ENCODE measurements around the gene ANO6.
"Not testable (repeated sequence)": the region's sequence is repeated elsewhere in the genome, so short reads cannot be mapped to it uniquely, and the experiment has no call there.

ANO6 gene

GRCh38 chr12:45215419-45216229 is at the start of gene ANO6:
Gene ANO6 (plus strand): TSS chr12:45216095. CDS start chr12:45216322, 227 bp downstream.
- no peak for FAIRE-seq

GRCh38 chr12:45168976-45169375 is 46.9 kb upstream of the ANO6 start:
- FAIRE-seq, result no peak

DNA sequence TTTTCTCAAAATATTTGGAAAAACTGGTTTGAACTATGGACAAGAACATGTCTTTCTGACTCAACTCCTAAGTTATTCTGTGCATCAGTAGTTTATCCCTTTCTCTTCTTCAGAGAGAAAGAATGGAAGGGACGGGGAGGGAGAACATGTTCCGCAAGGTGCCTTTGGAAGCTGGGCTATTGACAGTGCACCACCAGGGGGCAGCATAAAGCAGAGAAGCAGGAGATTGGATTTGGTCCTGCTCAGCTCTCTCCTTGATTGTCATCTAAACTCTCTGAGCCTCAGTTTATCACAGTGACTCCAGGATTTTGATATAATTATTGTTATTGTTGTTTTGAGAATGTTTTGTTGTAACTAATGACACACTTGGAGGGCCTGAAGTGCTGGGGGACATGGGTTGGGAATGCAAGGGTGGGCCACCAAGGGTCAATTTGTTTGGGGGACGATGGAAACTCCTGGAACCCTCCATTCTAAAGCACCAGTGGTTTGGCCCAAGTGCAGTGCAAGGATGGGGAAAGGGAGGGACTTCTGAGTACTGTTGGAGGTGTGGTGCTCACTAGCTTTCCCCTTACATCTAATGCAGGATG is 45.3 kb upstream of the ANO6 start:
- no peak for FAIRE-seq

DNA sequence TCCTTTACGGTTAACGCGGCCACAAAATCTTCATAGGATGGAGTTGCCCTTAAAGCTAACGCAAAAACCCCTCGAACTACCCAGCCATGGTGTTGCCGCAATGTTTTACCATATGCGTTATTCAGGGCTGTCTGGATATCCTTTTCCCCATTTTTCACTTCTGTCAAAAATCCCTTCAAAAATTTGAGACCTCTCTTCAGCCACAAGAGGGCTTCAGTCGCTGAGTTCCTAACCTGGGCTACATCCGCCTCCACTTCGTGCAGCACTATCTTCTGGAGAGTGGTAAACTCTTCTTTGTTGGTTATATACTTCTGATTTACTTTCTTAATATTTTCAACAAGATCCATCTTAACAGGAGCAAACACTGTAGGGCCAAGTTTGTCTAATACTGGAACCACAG is 42.6 kb upstream of the ANO6 start:
- not testable (repeated sequence) for FAIRE-seq

GRCh38 chr12:45174595-45174994 is 41.3 kb upstream of the ANO6 start:
- no peak for FAIRE-seq

DNA sequence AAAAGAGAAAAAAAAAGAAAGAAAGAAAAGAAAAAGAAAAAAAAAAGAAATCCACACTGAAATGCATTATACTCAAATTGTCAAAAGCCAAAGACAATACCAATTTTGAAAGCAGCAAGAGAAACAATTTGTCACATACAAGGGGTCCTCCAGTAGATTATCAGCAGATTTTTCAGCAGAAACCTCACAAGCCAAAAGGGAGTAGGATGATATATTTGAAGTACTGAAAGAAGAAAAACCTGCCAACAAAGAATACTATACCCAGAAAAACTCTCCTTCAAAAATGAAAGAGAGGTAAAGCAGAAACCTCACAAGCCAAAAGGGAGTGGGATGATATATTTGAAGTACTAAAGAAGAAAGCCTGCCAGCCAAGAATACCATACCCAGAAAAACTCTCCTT is 37.1 kb upstream of the ANO6 start:
- no peak for FAIRE-seq

- FAIRE-seq, result no peak
Measured at GRCh38 chr12:45182511-45182910, 33.4 kb upstream of the ANO6 start.

- FAIRE-seq, result no peak
Measured at GRCh38 chr12:45183246-45183645, 32.6 kb upstream of the ANO6 start.

GRCh38 chr12:45184147-45184963 is 31.5 kb upstream of the ANO6 start:
- FAIRE-seq, result no peak

GRCh38 chr12:45186762-45187161 is 29.1 kb upstream of the ANO6 start:
- no peak for FAIRE-seq

- no peak for FAIRE-seq
Measured at GRCh38 chr12:45189766-45190403, 26.0 kb upstream of the ANO6 start.

GRCh38 chr12:45191239-45191638 is 24.7 kb upstream of the ANO6 start:
- no peak for FAIRE-seq

- FAIRE-seq, result no peak
Measured at GRCh38 chr12:45192707-45193106, 23.2 kb upstream of the ANO6 start.

GRCh38 chr12:45200491-45201043 is 15.3 kb upstream of the ANO6 start:
- no peak for FAIRE-seq

- no peak for FAIRE-seq
Measured at GRCh38 chr12:45203767-45204166, 12.1 kb upstream of the ANO6 start.

DNA sequence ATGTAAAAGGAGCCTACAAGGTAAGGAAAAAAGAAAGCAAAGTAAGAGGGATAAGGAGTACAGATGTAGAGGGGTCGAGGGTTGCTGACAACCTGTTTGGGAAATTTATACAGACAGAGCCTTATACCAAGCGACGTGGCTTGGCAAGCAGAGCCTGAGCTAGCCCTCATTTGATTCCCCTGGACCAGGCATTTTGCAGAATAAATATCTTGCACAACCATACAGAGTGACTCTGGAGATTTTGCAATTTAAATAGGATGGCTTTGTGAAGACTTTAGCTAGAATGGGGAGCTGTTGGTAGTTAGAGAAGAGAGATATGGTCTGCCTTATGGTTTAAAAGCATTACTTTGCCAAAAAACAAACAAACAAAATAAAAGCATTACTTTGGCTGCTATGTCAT is 11.1 kb upstream of the ANO6 start:
- no peak for FAIRE-seq

DNA sequence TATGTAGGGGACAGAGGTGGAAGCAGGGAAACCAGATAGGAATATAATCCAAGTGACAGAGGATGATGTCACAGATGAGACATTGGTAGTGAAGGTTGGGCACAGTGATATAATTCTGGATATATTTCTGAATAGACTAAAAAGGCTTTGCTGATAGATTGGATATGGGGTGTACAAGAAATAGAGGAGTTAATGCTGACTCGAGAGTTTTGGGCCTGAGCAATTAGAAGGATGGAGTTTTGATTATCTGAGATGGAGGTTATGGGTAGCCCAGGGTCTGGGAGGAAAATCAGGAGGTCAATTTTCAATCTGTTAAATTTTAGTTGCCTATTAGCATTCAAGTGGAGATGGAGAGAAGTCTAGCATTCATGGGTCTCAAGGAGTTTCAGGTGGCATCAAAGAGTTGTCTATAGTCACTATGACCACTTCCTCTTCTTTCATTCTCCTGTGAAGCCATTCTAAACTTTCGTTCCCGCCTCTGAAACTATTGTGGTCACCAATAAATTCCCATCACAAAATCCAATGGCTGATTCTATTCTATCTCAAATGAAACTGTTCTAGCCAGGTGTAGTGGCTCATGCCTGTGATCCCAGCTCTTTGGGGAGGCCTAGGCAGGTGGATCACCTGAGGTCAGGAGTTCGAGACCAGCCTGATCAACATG is 10.6 kb upstream of the ANO6 start:
- FAIRE-seq, result no peak

GRCh38 chr12:45208604-45209487 is 7.0 kb upstream of the ANO6 start:
- no peak for FAIRE-seq

DNA sequence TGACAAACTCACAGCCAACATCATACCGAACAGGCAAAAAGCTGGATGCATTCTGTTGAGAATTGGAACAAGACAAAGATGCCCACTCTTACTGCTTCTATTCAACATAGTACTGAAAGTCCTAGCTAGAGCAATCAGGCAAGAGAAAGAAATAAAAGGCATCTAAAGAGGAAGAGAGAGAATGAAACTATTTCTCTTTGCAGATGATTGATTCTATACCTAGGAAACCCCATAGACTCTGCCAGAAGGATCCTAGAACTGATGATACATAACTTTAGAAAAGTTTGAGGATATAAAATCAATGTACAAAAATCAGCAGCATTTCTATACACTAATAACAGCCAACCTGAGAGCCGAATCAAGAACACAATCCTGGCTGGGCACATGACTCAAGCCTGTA is 6.1 kb upstream of the ANO6 start:
- no peak for FAIRE-seq

- FAIRE-seq, result no peak
Measured at GRCh38 chr12:45212064-45212463, 3.8 kb upstream of the ANO6 start.

DNA sequence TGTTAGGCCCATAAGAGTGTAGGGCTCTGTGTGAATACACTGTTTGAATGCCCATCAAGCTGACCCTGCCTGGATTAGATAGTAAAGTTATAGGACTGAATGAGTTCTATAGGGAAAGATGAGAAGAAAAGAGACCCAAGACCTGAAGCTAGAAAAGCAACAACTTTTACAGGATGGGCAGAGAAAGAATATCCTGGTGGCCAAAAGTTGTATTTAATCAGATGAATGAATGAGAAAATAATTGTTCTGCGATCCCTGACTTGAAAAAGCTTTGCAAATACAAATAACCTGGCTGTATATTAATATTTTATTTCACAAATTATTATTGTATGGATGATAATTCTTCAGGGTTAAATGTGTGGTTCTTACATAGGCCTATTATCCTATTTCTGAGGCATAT is 2.8 kb upstream of the ANO6 start:
- no peak for FAIRE-seq

Data from endometrium (tissue), 2 donors.